GM23338 (cell line): ENCODE data around the gene SH3BP4. TPM values are rescaled to one million over a fixed set of nuclear protein-coding genes. Genes with fewer than 3 reads are reported as not detected.

Experiments
- ATAC-seq: fragments of 200-7000 bp; cut with Tn5 transposase; 3 replicates; pipeline ENCODE4 v1.9.1; 2020
- DNase-seq: peaks from one replicate; pipeline ENCODE4 v3.0.0-alpha.2; 2015; ENCODE audit warnings: low spot score
- H2AFZ ChIP-seq: fragments of 200-600 bp; sonication (generic); 2 replicates; pipeline ENCODE4 v1.8.0; 2016; ENCODE audit warnings: antibody characterized with exemption, mild to moderate bottlenecking, moderate library complexity
- H3F3A ChIP-seq: fragments of 200-600 bp; sonication (generic); replicated peaks from 2 replicates; pipeline ENCODE4 v1.8.0; 2017; ENCODE audit warnings: antibody characterized with exemption, mixed run types, low read depth
- H3K27ac ChIP-seq: fragments of 200-600 bp; sonication (generic); 2 replicates; pipeline ENCODE4 v1.6.1; 2016; ENCODE audit warnings: low read depth
- H3K27me3 ChIP-seq: fragments of 200-600 bp; sonication (generic); 2 replicates; pipeline ENCODE4 v1.8.0; 2016; ENCODE audit warnings: mild to moderate bottlenecking, mixed run types, moderate library complexity; ENCODE audit not compliant: insufficient read depth
- H3K36me3 ChIP-seq: fragments of 200-600 bp; sonication (generic); 2 replicates; pipeline ENCODE4 v1.8.0; 2016; ENCODE audit warnings: mild to moderate bottlenecking; ENCODE audit not compliant: insufficient read depth
- H3K4me1 ChIP-seq: fragments of 200-600 bp; sonication (generic); 2 replicates; pipeline ENCODE4 v1.8.0; 2016; ENCODE audit warnings: mild to moderate bottlenecking, moderate library complexity; ENCODE audit not compliant: insufficient read depth
- H3K4me2 ChIP-seq: fragments of 200-600 bp; sonication (generic); 2 replicates; pipeline ENCODE4 v1.7.1; 2017; ENCODE audit warnings: mixed run types
- H3K4me3 ChIP-seq: fragments of 200-600 bp; sonication (generic); 2 replicates; pipeline ENCODE4 v1.6.1; 2016; ENCODE audit warnings: mixed run types
- H3K79me2 ChIP-seq: fragments of 200-600 bp; sonication (generic); replicated peaks from 2 replicates; pipeline ENCODE4 v1.8.0; 2017; ENCODE audit warnings: mild to moderate bottlenecking; ENCODE audit not compliant: insufficient read depth
- H3K9me2 ChIP-seq: fragments of 200-600 bp; sonication (generic); 2 replicates; pipeline ENCODE4 v1.8.0; 2017; ENCODE audit not compliant: insufficient read depth
- H4K20me1 ChIP-seq: fragments of 200-600 bp; sonication (generic); replicated peaks from 2 replicates; pipeline ENCODE4 v1.8.0; 2017; ENCODE audit warnings: mild to moderate bottlenecking; ENCODE audit not compliant: insufficient read depth
- H3K27ac Mint-ChIP-seq: 2 replicates; pipeline ENCODE4 v1.8.0; 2020; ENCODE audit warnings: inconsistent platforms, mild to moderate bottlenecking, moderate library complexity, mixed read lengths
- H3K27me3 Mint-ChIP-seq: 3 replicates; pipeline ENCODE4 v1.8.0; 2022; ENCODE audit warnings: low read depth, mild to moderate bottlenecking, moderate library complexity, mixed read lengths, inconsistent platforms; ENCODE audit not compliant: insufficient read depth, poor library complexity
- H3K36me3 Mint-ChIP-seq: 3 replicates; pipeline ENCODE4 v1.8.0; 2021; ENCODE audit warnings: low read depth, mild to moderate bottlenecking, inconsistent platforms, moderate library complexity, mixed read lengths
- H3K4me1 Mint-ChIP-seq: 3 replicates; pipeline ENCODE4 v1.8.0; 2020; ENCODE audit warnings: mild to moderate bottlenecking, inconsistent platforms, mixed read lengths
- H3K4me3 Mint-ChIP-seq: 3 replicates; pipeline ENCODE4 v1.8.0; 2021; ENCODE audit warnings: moderate library complexity, mild to moderate bottlenecking, inconsistent platforms, mixed read lengths
- H3K9me3 Mint-ChIP-seq: 3 replicates; pipeline ENCODE4 v1.8.0; 2020; ENCODE audit warnings: moderate library complexity, mild to moderate bottlenecking, inconsistent platforms, mixed read lengths
- CREB1 ChIP-seq: fragments of 250-450 bp; sonication (Bioruptor Pico); IDR thresholded peaks from 2 replicates; pipeline ENCODE4 v1.5.0; 2020; ENCODE audit warnings: low read depth, mild to moderate bottlenecking, moderate library complexity
- JUNB ChIP-seq: IDR thresholded peaks from one replicate; pipeline ENCODE4 v1.6.1; 2016; ENCODE audit warnings: antibody characterized with exemption; ENCODE audit not compliant: unreplicated experiment
- POLR2AphosphoS5 ChIP-seq: IDR thresholded peaks from 2 replicates; pipeline ENCODE4 v1.6.1; 2016; ENCODE audit warnings: antibody characterized with exemption, low read depth
- ZNF114 ChIP-seq: fragments of 250-450 bp; sonication (Bioruptor Pico); IDR thresholded peaks from 2 replicates; pipeline ENCODE4 v1.5.0; 2020; ENCODE audit warnings: mild to moderate bottlenecking, moderate library complexity
- polyA plus RNA-seq: library from polyadenylated mRNA; unstranded; fragments of >200 nt; fragmentation: Nextera tagmentation; extraction: Ambion mirVana; gene quantifications from 2 replicates; pipeline ENCODE4 v1.2.1, GENCODE V29; 2016
- total RNA-seq: library from RNA; depleted of rRNA; stranded (reverse); fragments of >200 nt; shearing (Covaris generic); gene quantifications from 2 replicates; pipeline ENCODE4 v1.2.3, GENCODE V29; 2014
- TF ChIP-seq, protein P1 (sequence below): IDR thresholded peaks from one replicate; pipeline ENCODE4 v1.6.1; 2018; ENCODE audit warnings: antibody characterized with exemption; ENCODE audit not compliant: unreplicated experiment
- TF ChIP-seq, protein P2 (sequence below): IDR thresholded peaks from 2 replicates; pipeline ENCODE4 v1.6.1; 2016; ENCODE audit warnings: antibody characterized with exemption
- TF ChIP-seq, protein P3 (sequence below), 2 experiments: fragments of 200-600 bp in 1 of 2; sonication (generic) in 1 of 2; conservative IDR thresholded peaks; 2 replicates each; pipeline versions ENCODE4 v1.5.1 to v1.6.1; 2016 to 2017; ENCODE audit warnings: antibody characterized with exemption in 2 of 2, low read depth in 2 of 2, mild to moderate bottlenecking in 2 of 2, moderate library complexity in 1 of 2

SH3BP4 gene
- total and polyA plus RNA-seq, 2 experiments from 2014 or later, result 15.6 to 50.9 TPM

DNA sequence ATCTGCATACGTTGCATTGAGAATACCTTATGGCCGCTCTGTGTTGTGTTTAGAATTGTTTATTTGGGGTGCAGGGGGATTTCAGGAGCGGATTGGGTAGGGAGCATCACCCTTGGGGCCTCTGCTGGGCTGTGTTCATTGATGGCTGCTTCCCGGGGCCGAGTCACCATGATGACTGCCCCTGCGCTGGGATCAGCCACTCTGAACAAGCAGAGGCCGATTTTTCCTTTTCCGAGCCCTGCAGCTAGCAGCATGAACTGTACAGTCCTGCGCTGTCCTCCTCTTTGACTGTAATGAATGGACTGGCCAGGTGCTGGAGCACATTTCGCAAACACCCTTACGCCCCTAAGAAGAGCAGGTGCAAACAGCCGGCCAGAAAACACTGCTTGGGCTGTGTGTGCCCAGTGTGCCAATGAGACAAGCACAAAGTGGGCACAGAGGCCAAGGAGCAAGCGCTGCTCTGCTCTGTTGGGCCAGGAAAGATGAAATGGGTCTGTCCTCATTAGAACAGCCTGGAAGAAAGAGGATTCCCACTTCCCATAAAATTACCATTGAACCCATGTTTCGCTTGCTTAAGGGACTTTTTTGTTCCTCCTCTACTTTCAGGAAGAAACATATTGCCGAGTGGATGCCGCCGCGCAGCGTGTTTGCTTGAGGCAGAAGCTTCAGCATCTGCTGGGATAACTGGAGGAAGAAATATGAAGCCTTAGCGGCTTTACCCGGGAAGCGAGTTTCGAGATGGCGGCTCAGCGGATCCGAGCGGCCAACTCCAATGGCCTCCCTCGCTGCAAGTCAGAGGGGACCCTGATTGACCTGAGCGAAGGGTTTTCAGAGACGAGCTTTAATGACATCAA, 82.7 kb downstream of the SH3BP4 start:
- ATAC-seq (no peak), DNase-seq (no peak)
- TF ChIP-seq, protein P1, sequence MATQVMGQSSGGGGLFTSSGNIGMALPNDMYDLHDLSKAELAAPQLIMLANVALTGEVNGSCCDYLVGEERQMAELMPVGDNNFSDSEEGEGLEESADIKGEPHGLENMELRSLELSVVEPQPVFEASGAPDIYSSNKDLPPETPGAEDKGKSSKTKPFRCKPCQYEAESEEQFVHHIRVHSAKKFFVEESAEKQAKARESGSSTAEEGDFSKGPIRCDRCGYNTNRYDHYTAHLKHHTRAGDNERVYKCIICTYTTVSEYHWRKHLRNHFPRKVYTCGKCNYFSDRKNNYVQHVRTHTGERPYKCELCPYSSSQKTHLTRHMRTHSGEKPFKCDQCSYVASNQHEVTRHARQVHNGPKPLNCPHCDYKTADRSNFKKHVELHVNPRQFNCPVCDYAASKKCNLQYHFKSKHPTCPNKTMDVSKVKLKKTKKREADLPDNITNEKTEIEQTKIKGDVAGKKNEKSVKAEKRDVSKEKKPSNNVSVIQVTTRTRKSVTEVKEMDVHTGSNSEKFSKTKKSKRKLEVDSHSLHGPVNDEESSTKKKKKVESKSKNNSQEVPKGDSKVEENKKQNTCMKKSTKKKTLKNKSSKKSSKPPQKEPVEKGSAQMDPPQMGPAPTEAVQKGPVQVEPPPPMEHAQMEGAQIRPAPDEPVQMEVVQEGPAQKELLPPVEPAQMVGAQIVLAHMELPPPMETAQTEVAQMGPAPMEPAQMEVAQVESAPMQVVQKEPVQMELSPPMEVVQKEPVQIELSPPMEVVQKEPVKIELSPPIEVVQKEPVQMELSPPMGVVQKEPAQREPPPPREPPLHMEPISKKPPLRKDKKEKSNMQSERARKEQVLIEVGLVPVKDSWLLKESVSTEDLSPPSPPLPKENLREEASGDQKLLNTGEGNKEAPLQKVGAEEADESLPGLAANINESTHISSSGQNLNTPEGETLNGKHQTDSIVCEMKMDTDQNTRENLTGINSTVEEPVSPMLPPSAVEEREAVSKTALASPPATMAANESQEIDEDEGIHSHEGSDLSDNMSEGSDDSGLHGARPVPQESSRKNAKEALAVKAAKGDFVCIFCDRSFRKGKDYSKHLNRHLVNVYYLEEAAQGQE, result no peak
- TF ChIP-seq ZNF114 (CRISPR knock-in tag) (no peak), POLR2AphosphoS5 (no peak)
- TF ChIP-seq, protein P2, sequence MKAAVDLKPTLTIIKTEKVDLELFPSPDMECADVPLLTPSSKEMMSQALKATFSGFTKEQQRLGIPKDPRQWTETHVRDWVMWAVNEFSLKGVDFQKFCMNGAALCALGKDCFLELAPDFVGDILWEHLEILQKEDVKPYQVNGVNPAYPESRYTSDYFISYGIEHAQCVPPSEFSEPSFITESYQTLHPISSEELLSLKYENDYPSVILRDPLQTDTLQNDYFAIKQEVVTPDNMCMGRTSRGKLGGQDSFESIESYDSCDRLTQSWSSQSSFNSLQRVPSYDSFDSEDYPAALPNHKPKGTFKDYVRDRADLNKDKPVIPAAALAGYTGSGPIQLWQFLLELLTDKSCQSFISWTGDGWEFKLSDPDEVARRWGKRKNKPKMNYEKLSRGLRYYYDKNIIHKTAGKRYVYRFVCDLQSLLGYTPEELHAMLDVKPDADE, result no peak
- TF ChIP-seq, protein P3, sequence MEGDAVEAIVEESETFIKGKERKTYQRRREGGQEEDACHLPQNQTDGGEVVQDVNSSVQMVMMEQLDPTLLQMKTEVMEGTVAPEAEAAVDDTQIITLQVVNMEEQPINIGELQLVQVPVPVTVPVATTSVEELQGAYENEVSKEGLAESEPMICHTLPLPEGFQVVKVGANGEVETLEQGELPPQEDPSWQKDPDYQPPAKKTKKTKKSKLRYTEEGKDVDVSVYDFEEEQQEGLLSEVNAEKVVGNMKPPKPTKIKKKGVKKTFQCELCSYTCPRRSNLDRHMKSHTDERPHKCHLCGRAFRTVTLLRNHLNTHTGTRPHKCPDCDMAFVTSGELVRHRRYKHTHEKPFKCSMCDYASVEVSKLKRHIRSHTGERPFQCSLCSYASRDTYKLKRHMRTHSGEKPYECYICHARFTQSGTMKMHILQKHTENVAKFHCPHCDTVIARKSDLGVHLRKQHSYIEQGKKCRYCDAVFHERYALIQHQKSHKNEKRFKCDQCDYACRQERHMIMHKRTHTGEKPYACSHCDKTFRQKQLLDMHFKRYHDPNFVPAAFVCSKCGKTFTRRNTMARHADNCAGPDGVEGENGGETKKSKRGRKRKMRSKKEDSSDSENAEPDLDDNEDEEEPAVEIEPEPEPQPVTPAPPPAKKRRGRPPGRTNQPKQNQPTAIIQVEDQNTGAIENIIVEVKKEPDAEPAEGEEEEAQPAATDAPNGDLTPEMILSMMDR (conservative IDR thresholded peaks at IDR 0.05; ENCODE audit: low read depth in 2 of 2), result no peak
- Histone ChIP-seq H3K27me3 (no peaks in the 10 kb centered on the region), H2AFZ (no peak overlapping the region), H4K20me1 (no peaks in the 10 kb centered on the region; the same call in none of the 2 replicates), H3K4me3 (no peak overlapping the region), H3K4me1 (peaks cover 13% of the 10 kb centered on the region), H3K4me2 (no peak overlapping the region), H3K9me2 (no peaks in the 10 kb centered on the region), H3K27ac (no peak overlapping the region), H3K79me2 (peaks cover 19% of the 10 kb centered on the region), H3F3A (0 out of 2 replicates have a peak, but pooled peaks cover 4% of the 10 kb centered on the region), H3K36me3 (0 out of 2 replicates have a peak, but pooled peaks cover 8% of the 10 kb centered on the region)
- Mint-ChIP-seq H3K36me3 (peaks cover 5% of the 10 kb centered on the region), H3K27ac (no peak overlapping the region; the same call in 1 of the 2 replicates), H3K27me3 (peaks cover 4% of the 10 kb centered on the region), H3K4me3 (no peak overlapping the region), H3K9me3 (no peaks in the 10 kb centered on the region), H3K4me1 (peaks cover 21% of the 10 kb centered on the region)

DNA sequence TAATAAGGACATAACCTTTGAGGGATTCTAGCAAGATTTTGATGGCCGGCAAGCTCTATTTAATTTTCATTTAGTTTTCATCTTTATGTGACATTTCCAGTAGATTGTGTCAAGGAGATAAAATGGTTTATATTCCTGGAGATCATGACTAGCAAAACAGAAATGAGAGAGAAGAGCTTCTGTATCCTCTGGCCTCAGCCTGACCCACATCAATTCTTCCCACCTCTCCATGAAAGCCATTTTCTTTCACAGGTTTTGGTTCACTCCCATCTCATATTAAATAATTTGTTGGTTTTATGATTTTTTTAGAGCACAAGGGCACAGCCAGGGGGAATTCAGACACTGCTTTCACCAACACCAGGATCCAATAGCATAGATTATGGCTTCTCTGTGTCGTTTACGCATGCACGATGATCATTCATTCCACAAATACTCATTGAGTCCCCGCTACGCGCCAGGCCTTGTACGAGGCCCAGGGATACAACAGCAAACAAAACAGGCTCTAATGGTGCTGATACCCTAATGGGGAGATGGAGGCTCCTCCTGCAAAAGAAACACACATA, 85.9 kb downstream of the SH3BP4 start:
- H4K20me1 ChIP-seq, result peaks cover 8% of the 10 kb centered on the region
- no peak overlapping the region for H3K4me3 Mint-ChIP-seq
- H3K27me3 Mint-ChIP-seq, result peaks cover 1% of the 10 kb centered on the region
- H3K4me3 ChIP-seq, result no peak overlapping the region
- no peaks in the 10 kb centered on the region for H3K9me3 Mint-ChIP-seq
- peaks cover 24% of the 10 kb centered on the region for H3K79me2 ChIP-seq
- ATAC-seq, result no peak
- no peak overlapping the region for H3K27ac Mint-ChIP-seq
- H2AFZ ChIP-seq, result no peak overlapping the region
- H3K4me1 ChIP-seq, result peaks cover 17% of the 10 kb centered on the region
- H3K36me3 Mint-ChIP-seq, result peaks cover 32% of the 10 kb centered on the region
- H3K36me3 ChIP-seq, result peaks cover 20% of the 10 kb centered on the region; the same call in 1 of the 2 replicates
- H3F3A ChIP-seq, result 0 out of 2 replicates have a peak, but pooled peaks cover 4% of the 10 kb centered on the region
- H3K4me2 ChIP-seq, result no peak overlapping the region
- H3K27ac ChIP-seq, result no peak overlapping the region
- H3K4me1 Mint-ChIP-seq, result peaks cover 15% of the 10 kb centered on the region
- H3K9me2 ChIP-seq, result no peaks in the 10 kb centered on the region
- no peaks in the 10 kb centered on the region for H3K27me3 ChIP-seq
- DNase-seq, result no peak
- TF ChIP-seq, protein P1, result no peak
- TF ChIP-seq, protein P2, result no peak
- TF ChIP-seq, protein P3 (conservative IDR thresholded peaks at IDR 0.05; ENCODE audit: low read depth in 2 of 2), result no peak
- TF ChIP-seq JUNB (no peak), CREB1 (CRISPR knock-in tag) (no peak)
